Motor neuron (in vitro differentiated cells): Measurements from ENCODE around the gene NACC2. TPM values are rescaled to one million over a fixed set of nuclear protein-coding genes. Genes with fewer than 3 reads are reported as not detected.
"Not testable (repeated sequence)": the region's sequence is repeated elsewhere in the genome, so short reads cannot be mapped to it uniquely, and the experiment has no call there.

Source experiments
- ATAC-seq, 8 experiments: fragments of 200-7000 bp; cut with Tn5 transposase; replicated peaks in 6 of 8; 2 replicates each; pipeline ENCODE4 v1.8.0; 2021; ENCODE audit warnings: mild to moderate bottlenecking in 8 of 8, moderate library complexity in 8 of 8
- H3K27ac ChIP-seq, 2 donors: fragments of 250-450 bp; sonication (Bioruptor Pico); 2 replicates each; pipeline ENCODE4 v1.9.0; 2021; ENCODE audit warnings: antibody characterized with exemption in 2 of 2, mild to moderate bottlenecking in 2 of 2, moderate library complexity in 1 of 2
- H3K4me1 ChIP-seq, 2 donors: fragments of 250-450 bp; sonication (Bioruptor Pico); replicated peaks in 1 of 2; 2 replicates each; pipeline ENCODE4 v1.6.1; 2021; ENCODE audit warnings: antibody characterized with exemption in 2 of 2, mild to moderate bottlenecking in 2 of 2, moderate library complexity in 1 of 2
- H3K4me3 ChIP-seq, 5 donors: fragments of 250-450 bp; sonication (Bioruptor Pico); 2 replicates each; pipeline ENCODE4 v1.9.0; 2021; ENCODE audit warnings: antibody characterized with exemption in 5 of 5, mild to moderate bottlenecking in 5 of 5, moderate library complexity in 4 of 5
- WGBS, 10 experiments: fragments of 450-650 bp; shearing (Covaris generic); methylation state at CpG; one replicate each; pipeline ENCODE4 v1.0.0; 2022; 5-methylcytosine and 5-hydroxymethylcytosine counted together
- in situ Hi-C, 9 experiments: fragments of 400-800 bp; cut with MboI; loops; one replicate each; pipeline ENCODE4 v1.15.0; 2021; ENCODE audit warnings: low sequenced_read_pairs in 9 of 9, low pct_unique_long_range_greater_than_20kb in 2 of 9; ENCODE audit not compliant: unreplicated experiment in 9 of 9
- total RNA-seq, 8 experiments: library from RNA; unstranded; fragments of 300-600 nt; gene quantifications; 2 replicates each; pipeline versions ENCODE4 v1.2.3 to v1.2.4, GENCODE V29; 2022

Gene NACC2
- total RNA-seq, 8 experiments from 2014 or later: 3.8 to 43.0 (median 16.7) TPM

GRCh38 chr9:136031741-136032730, 63.1 kb downstream of the NACC2 start:
- ATAC-seq: peak in 3 of 8 experiments; percentile 36 to 68 (median 57)

GRCh38 chr9:136031094-136031493, 64.0 kb downstream of the NACC2 start:
- H3K27ac ChIP-seq: no peak overlapping the region
- H3K4me1 ChIP-seq: no peaks in the 10 kb centered on the region
- no peak for ATAC-seq
- in situ Hi-C loops: no loop called here
- H3K4me3 ChIP-seq: no peak overlapping the region
- 80 to 100% (median 98%) methylated on average over 1 to 8 of the region's 8 CpGs; no CpG with 5 or more reads in 2 of the 10 experiments for WGBS, 10 experiments

More at GRCh38 chr9:136031741-136032730, 63.1 kb downstream of the NACC2 start:
- no peaks in the 10 kb centered on the region for H3K4me1 ChIP-seq
- in situ Hi-C loops: no loop called here
- H3K4me3 ChIP-seq: no peak overlapping the region
- H3K27ac ChIP-seq: no peak overlapping the region
- 40 to 100% (median 90%) methylated on average over 1 to 8 of the region's 13 CpGs; no CpG with 5 or more reads in 1 of the 10 experiments for WGBS, 10 experiments

GRCh38 chr9:136029556-136029955, 65.5 kb downstream of the NACC2 start:
- 100% methylated on average over 1 to 4 of the region's 12 CpGs; no CpG with 5 or more reads in 6 of the 10 experiments for WGBS, 10 experiments
- H3K4me3 ChIP-seq: no peak overlapping the region
- no peak overlapping the region for H3K27ac ChIP-seq
- in situ Hi-C loops: no loop called here
- no peaks in the 10 kb centered on the region for H3K4me1 ChIP-seq
- no peak for ATAC-seq

GRCh38 chr9:136028760-136029470, 66.2 kb downstream of the NACC2 start:
- WGBS, 10 experiments: 70 to 100% (median 95%) methylated on average over 1 to 4 of the region's 10 CpGs; no CpG with 5 or more reads in 2 of the 10 experiments
- in situ Hi-C loops: no loop called here
- no peak for ATAC-seq

GRCh38 chr9:136026943-136027289, 68.2 kb downstream of the NACC2 start:
- H3K4me1 ChIP-seq, ATAC-seq, H3K4me3 ChIP-seq, H3K27ac ChIP-seq, in situ Hi-C loops: not testable (repeated sequence)
- WGBS, 10 experiments: 88 to 100% (median 98%) methylated on average over 2 to 8 of the region's 8 CpGs

More at GRCh38 chr9:136028760-136029470, 66.2 kb downstream of the NACC2 start:
- Histone ChIP-seq H3K27ac (no peak overlapping the region), H3K4me3 (no peak overlapping the region), H3K4me1 (no peaks in the 10 kb centered on the region)

GRCh38 chr9:136026266-136026942, 68.7 kb downstream of the NACC2 start:
- WGBS, 10 experiments: 89 to 100% (median 93%) methylated on average over 2 to 8 of the region's 8 CpGs
- in situ Hi-C loops: no loop called here
- Histone ChIP-seq H3K4me1 (no peaks in the 10 kb centered on the region), H3K4me3 (no peak overlapping the region), H3K27ac (no peak overlapping the region)
- ATAC-seq: no peak

GRCh38 chr9:136025481-136025880, 69.6 kb downstream of the NACC2 start:
- ATAC-seq: no peak
- 77 to 99% (median 94%) methylated on average over 5 to 10 of the region's 10 CpGs; no CpG with 5 or more reads in 1 of the 10 experiments for WGBS, 10 experiments
- peaks cover 4 to 8% of the 10 kb centered on the region in 2 donors for H3K4me1 ChIP-seq
- H3K4me3 ChIP-seq: no peak overlapping the region
- H3K27ac ChIP-seq: no peak overlapping the region
- in situ Hi-C loops: no loop called here

GRCh38 chr9:136024696-136025316, 70.3 kb downstream of the NACC2 start:
- Histone ChIP-seq H3K4me3 (no peak overlapping the region), H3K4me1 (peaks cover 4 to 8% of the 10 kb centered on the region in 2 donors), H3K27ac (no peak overlapping the region)
- 40 to 93% (median 75%) methylated on average over 1 to 8 of the region's 16 CpGs; no CpG with 5 or more reads in 1 of the 10 experiments for WGBS, 10 experiments
- in situ Hi-C loops: no loop called here
- ATAC-seq: peak in 1 of 8 experiments; percentile 24

GRCh38 chr9:136024286-136024685, 70.8 kb downstream of the NACC2 start:
- Histone ChIP-seq H3K4me1 (peaks cover 5 to 11% of the 10 kb centered on the region in 2 donors), H3K4me3 (no peak overlapping the region), H3K27ac (no peak overlapping the region)
- in situ Hi-C loops: no loop called here
- peak in 1 of 8 experiments; percentile 20 for ATAC-seq
- 60% methylated on average over 1 of the region's 2 CpGs; no CpG with 5 or more reads in 9 of the 10 experiments for WGBS, 10 experiments

- Histone ChIP-seq H3K4me1 (peaks cover 12 to 17% of the 10 kb centered on the region in 2 donors), H3K27ac (peak overlapping the region in 1 of 2 donors; percentile 47), H3K4me3 (no peak overlapping the region)
- WGBS, 10 experiments: 25 to 100% (median 62%) methylated on average over 3 to 7 of the region's 16 CpGs; no CpG with 5 or more reads in 6 of the 10 experiments
- peak in 3 of 8 experiments; percentile 14 to 65 (median 53) for ATAC-seq
- in situ Hi-C loops: no loop called here
These were observed 71.5 kb downstream of the NACC2 start for GRCh38 chr9:136023410-136024225.

GRCh38 chr9:136022731-136023409, 72.2 kb downstream of the NACC2 start:
- 79 to 88% methylated on average over 4 to 5 of the region's 22 CpGs; no CpG with 5 or more reads in 8 of the 10 experiments for WGBS, 10 experiments
- H3K4me1 ChIP-seq: peaks cover 17 to 21% of the 10 kb centered on the region in 2 donors
- no peak for ATAC-seq
- H3K27ac ChIP-seq: no peak overlapping the region
- in situ Hi-C loops: no loop called here
- H3K4me3 ChIP-seq: no peak overlapping the region
